Breast epithelium (tissue), 3 donors: ENCODE results near the gene OPTN.
"Not testable (repeated sequence)": the region's sequence is repeated elsewhere in the genome, so short reads cannot be mapped to it uniquely, and the experiment has no call there.

ENCODE experiments used
- CTCF ChIP-seq, 3 donors: fragments of 450-650 bp; IDR thresholded peaks; one replicate each; pipeline ENCODE4 v1.5.1; 2016 to 2017; ENCODE audit warnings: antibody characterized with exemption in 3 of 3, mild to moderate bottlenecking in 3 of 3, moderate library complexity in 3 of 3
- POLR2A ChIP-seq: fragments of 450-650 bp; IDR thresholded peaks from one replicate; pipeline ENCODE4 v1.6.1; 2016; ENCODE audit warnings: antibody characterized with exemption, mild to moderate bottlenecking, moderate library complexity
- POLR2AphosphoS5 ChIP-seq, 3 donors: sonication (generic); formaldehyde crosslinking; IDR thresholded peaks; one replicate each; pipeline ENCODE4 v1.6.1; 2017; ENCODE audit warnings: antibody characterized with exemption in 3 of 3

- TF ChIP-seq POLR2AphosphoS5 (IDR thresholded peaks at IDR 0.05); CTCF (IDR thresholded peaks at IDR 0.05); POLR2A: not testable (repeated sequence)
Observed at GRCh38 chr10:13094082-13094481, 5.9 kb upstream of the OPTN start.
